Upper lobe of left lung (tissue), 4 donors: ENCODE data around the gene CCN6.

Experiments
- EP300 ChIP-seq, 4 donors: sonication (generic); formaldehyde crosslinking; IDR thresholded peaks; one replicate each; pipeline ENCODE4 v1.5.1; 2017; ENCODE audit warnings: antibody characterized with exemption in 4 of 4, control low read depth in 2 of 4
- POLR2A ChIP-seq, 4 donors: fragments of 450-650 bp; IDR thresholded peaks; one replicate each; pipeline ENCODE4 v1.5.1; 2016 to 2017; ENCODE audit warnings: antibody characterized with exemption in 4 of 4, mild to moderate bottlenecking in 2 of 4
- TF ChIP-seq, protein P1 (sequence below), 6 experiments: fragments of 450-650 bp in 4 of 6; fragments of 200-600 bp in 2 of 6; sonication (generic) in 2 of 6; IDR thresholded peaks; one replicate each; pipeline ENCODE4 v1.5.1; 2016 to 2019; ENCODE audit warnings: antibody characterized with exemption in 6 of 6

- TF ChIP-seq, protein P1, sequence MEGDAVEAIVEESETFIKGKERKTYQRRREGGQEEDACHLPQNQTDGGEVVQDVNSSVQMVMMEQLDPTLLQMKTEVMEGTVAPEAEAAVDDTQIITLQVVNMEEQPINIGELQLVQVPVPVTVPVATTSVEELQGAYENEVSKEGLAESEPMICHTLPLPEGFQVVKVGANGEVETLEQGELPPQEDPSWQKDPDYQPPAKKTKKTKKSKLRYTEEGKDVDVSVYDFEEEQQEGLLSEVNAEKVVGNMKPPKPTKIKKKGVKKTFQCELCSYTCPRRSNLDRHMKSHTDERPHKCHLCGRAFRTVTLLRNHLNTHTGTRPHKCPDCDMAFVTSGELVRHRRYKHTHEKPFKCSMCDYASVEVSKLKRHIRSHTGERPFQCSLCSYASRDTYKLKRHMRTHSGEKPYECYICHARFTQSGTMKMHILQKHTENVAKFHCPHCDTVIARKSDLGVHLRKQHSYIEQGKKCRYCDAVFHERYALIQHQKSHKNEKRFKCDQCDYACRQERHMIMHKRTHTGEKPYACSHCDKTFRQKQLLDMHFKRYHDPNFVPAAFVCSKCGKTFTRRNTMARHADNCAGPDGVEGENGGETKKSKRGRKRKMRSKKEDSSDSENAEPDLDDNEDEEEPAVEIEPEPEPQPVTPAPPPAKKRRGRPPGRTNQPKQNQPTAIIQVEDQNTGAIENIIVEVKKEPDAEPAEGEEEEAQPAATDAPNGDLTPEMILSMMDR (IDR thresholded peaks at IDR 0.05), result no peak
- TF ChIP-seq EP300 (IDR thresholded peaks at IDR 0.05), result no peak
- no peak for TF ChIP-seq POLR2A (IDR thresholded peaks at IDR 0.05)
Measured at GRCh38 chr6:112062966-112063365, 9.1 kb downstream of the CCN6 start.
